ENCODE measurements around the gene ZDBF2. TPM values are rescaled to one million over a fixed set of nuclear protein-coding genes. Genes with fewer than 3 reads are reported as not detected.
"Not testable (repeated sequence)": the region's sequence is repeated elsewhere in the genome, so short reads cannot be mapped to it uniquely, and the experiment has no call there.

The ZDBF2 gene
- total RNA-seq, 1 experiment from 2014 or later, result not detected

- CTCF ChIA-PET, result no interaction called here
- peaks cover 16% of the 10 kb centered on the region for H3K4me1 Mint-ChIP-seq (ENCODE audit: low read depth, unreplicated experiment)
- no TSS peak for BruUV-seq (replicated peaks)
- peaks cover 57% of the 10 kb centered on the region for H3K27me3 Mint-ChIP-seq (ENCODE audit: unreplicated experiment)
- H3K27ac Mint-ChIP-seq (ENCODE audit: unreplicated experiment), result no peak overlapping the region
- peaks cover 3% of the 10 kb centered on the region for H3K9me3 Mint-ChIP-seq (ENCODE audit: low read depth, unreplicated experiment)
- no peak for DNase-seq
- intact Hi-C loops (cut with micrococcal nuclease; ENCODE audit: unreplicated experiment), result no loop called here
- no peak for TF ChIP-seq CTCF (IDR thresholded peaks at IDR 0.05; ENCODE audit: unreplicated experiment)
- no peak overlapping the region for H3K4me3 Mint-ChIP-seq (ENCODE audit: low read depth, unreplicated experiment)
- no peaks in the 10 kb centered on the region for H3K36me3 Mint-ChIP-seq (ENCODE audit: insufficient read depth, unreplicated experiment)
These were observed 17.1 kb upstream of the ZDBF2 start for GRCh38 chr2:206257350-206257749.

DNA sequence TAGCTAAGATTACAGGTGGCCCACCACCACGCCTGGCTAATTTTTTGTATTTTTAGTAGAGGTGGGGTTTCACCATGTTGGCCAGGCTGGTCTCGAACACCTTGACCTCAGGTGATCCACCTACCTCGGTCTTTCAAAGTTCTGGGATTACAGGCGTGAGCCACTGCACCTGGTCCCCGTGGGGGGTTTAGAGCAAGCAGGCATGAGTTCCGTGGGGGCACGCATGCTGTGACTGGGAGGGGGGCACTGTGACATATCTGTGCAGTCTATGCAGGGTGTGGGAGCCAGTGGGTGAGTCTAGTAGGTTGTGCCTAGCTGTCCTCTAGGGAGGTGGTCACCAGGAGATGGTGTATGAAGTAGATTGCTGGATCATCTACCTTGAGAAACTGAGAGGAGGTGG, 16.6 kb upstream of the ZDBF2 start:
- Mint-ChIP-seq H3K4me3 (ENCODE audit: low read depth, unreplicated experiment) (no peak overlapping the region), H3K36me3 (ENCODE audit: insufficient read depth, unreplicated experiment) (no peaks in the 10 kb centered on the region), H3K4me1 (ENCODE audit: low read depth, unreplicated experiment) (peaks cover 16% of the 10 kb centered on the region), H3K9me3 (ENCODE audit: low read depth, unreplicated experiment) (no peaks in the 10 kb centered on the region), H3K27ac (ENCODE audit: unreplicated experiment) (no peak overlapping the region), H3K27me3 (ENCODE audit: unreplicated experiment) (peaks cover 57% of the 10 kb centered on the region)
- CTCF ChIA-PET, result no interaction called here
- BruUV-seq (replicated peaks), result no TSS peak
- intact Hi-C loops (cut with micrococcal nuclease; ENCODE audit: unreplicated experiment), result no loop called here
- no peak for DNase-seq
- TF ChIP-seq CTCF (IDR thresholded peaks at IDR 0.05; ENCODE audit: unreplicated experiment), result no peak

- H3K4me3 Mint-ChIP-seq (ENCODE audit: low read depth, unreplicated experiment); H3K27ac Mint-ChIP-seq (ENCODE audit: unreplicated experiment); DNase-seq; H3K36me3 Mint-ChIP-seq (ENCODE audit: insufficient read depth, unreplicated experiment); CTCF ChIA-PET; intact Hi-C loops (cut with micrococcal nuclease; ENCODE audit: unreplicated experiment); H3K9me3 Mint-ChIP-seq (ENCODE audit: low read depth, unreplicated experiment); BruUV-seq (replicated peaks): not testable (repeated sequence)
- Mint-ChIP-seq H3K4me1 (ENCODE audit: low read depth, unreplicated experiment) (peaks cover 16% of the 10 kb centered on the region), H3K27me3 (ENCODE audit: unreplicated experiment) (peaks cover 59% of the 10 kb centered on the region)
These were observed 15.8 kb upstream of the ZDBF2 start for GRCh38 chr2:206258615-206259014.

- Mint-ChIP-seq H3K9me3 (ENCODE audit: low read depth, unreplicated experiment) (no peaks in the 10 kb centered on the region), H3K27me3 (ENCODE audit: unreplicated experiment) (peaks cover 69% of the 10 kb centered on the region), H3K27ac (ENCODE audit: unreplicated experiment) (no peak overlapping the region), H3K36me3 (ENCODE audit: insufficient read depth, unreplicated experiment) (no peaks in the 10 kb centered on the region), H3K4me1 (ENCODE audit: low read depth, unreplicated experiment) (peaks cover 16% of the 10 kb centered on the region), H3K4me3 (ENCODE audit: low read depth, unreplicated experiment) (no peak overlapping the region)
- no peak for TF ChIP-seq CTCF (IDR thresholded peaks at IDR 0.05; ENCODE audit: unreplicated experiment)
- CTCF ChIA-PET, result interaction anchor here (1.5 kb wide), 1 partner anchor 12 kb away, joined by 5 read pairs; no protein-coding TSS in a partner anchor
- DNase-seq, result no peak
- BruUV-seq (replicated peaks), result no TSS peak
- intact Hi-C loops (cut with micrococcal nuclease; ENCODE audit: unreplicated experiment), result loop anchor here (2.0 kb wide), 1 partner anchor 95 kb away; no protein-coding TSS in a partner anchor
These were observed 14.9 kb upstream of the ZDBF2 start for GRCh38 chr2:206259376-206260187.
